Measurements from ENCODE around the gene VWA3B.

Gene VWA3B

DNA sequence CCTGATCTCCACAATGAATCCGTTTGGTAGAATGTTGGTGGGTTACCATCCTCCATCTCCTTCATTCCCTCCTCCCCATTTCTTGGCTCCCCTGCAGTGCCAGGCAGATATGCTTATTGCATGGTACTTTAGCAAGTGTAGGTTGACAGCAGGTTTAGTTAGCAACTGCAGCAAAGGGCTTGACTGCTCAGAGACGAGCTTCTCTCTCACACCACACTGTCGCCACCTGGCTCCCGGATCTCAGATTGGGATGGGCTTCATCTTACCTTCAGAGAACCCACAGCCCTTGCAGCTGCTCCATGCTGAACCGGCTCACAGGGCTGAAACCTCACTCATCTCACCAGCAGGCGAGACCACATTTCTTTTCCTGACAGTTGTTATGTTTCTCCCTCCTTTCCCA is 88.8 kb downstream of the VWA3B start:
- DNase-seq: no peak

GRCh38 chr2:98177286-98177685 is 90.3 kb downstream of the VWA3B start:
- DNase-seq: no peak

DNA sequence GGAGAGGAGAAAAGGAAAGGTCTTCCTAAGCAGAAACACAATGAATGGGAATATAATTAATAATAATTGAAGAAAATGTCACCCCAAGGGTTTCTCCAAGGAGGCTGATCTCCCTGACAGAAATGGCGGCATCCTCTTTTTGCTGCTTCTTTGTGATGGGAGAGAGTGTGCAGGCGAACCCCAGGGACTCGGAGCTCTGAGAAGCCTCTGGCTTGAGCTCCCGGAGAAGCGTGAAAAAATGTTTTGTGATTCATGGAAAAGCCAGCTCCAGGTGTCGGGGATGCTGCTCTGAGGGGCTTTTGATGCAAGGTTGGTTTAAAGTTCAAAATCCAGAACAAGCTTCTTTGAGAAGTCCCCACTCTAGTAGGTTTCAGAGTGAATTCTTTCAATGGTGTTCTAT is 91.0 kb downstream of the VWA3B start:
- no peak for DNase-seq

DNA sequence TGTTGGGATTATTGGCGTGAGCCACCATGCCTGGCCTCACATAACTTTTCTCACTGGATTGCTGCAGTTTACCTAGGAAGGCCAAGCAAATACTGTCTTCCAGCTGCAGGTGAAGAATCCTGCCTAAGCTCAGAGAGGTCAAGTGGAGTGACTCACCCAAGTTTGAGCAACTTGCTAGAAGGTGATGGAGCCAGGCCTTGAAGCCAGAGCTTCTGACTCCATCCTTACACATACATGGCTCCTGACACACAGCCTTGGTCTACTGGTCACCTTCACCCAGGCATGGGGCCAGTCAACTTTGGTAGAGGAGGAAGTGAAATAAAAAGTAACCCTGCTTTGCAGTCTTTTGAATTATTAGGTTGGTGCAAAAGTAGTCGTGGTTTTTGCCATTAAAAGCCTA is 93.5 kb downstream of the VWA3B start:
- DNase-seq: no peak

DNA sequence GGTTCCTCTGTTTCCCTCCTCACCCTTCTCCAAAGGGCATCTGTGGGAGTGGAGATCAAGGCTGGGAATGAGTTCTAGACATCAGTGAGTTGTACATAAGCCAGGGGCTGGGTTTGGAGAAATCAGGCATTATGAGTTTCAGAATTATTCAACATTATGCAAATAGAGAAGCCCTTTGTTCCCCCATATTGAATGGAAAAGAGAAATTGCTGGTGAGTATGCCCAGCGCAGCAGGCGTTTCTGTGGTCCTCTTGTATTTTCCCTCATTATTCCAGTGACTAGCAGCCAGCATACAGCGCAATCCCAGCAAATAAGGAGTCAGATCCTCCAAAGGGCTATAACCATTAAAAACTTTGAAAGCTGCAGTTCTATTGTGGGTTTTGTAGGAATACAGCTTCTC is 94.4 kb downstream of the VWA3B start:
- no peak for DNase-seq

GRCh38 chr2:98185801-98186200 is 98.8 kb downstream of the VWA3B start:
- DNase-seq: no peak

- DNase-seq: no peak
Observed at GRCh38 chr2:98187194-98187593, 100.2 kb downstream of the VWA3B start.

- DNase-seq: no peak
Observed at GRCh38 chr2:98188351-98189046, 101.5 kb downstream of the VWA3B start.

GRCh38 chr2:98191883-98192282 is 104.9 kb downstream of the VWA3B start:
- DNase-seq: no peak

GRCh38 chr2:98201576-98201975 is 114.6 kb downstream of the VWA3B start:
- DNase-seq: no peak

GRCh38 chr2:98205889-98206288 is 118.9 kb downstream of the VWA3B start:
- no peak for DNase-seq

DNA sequence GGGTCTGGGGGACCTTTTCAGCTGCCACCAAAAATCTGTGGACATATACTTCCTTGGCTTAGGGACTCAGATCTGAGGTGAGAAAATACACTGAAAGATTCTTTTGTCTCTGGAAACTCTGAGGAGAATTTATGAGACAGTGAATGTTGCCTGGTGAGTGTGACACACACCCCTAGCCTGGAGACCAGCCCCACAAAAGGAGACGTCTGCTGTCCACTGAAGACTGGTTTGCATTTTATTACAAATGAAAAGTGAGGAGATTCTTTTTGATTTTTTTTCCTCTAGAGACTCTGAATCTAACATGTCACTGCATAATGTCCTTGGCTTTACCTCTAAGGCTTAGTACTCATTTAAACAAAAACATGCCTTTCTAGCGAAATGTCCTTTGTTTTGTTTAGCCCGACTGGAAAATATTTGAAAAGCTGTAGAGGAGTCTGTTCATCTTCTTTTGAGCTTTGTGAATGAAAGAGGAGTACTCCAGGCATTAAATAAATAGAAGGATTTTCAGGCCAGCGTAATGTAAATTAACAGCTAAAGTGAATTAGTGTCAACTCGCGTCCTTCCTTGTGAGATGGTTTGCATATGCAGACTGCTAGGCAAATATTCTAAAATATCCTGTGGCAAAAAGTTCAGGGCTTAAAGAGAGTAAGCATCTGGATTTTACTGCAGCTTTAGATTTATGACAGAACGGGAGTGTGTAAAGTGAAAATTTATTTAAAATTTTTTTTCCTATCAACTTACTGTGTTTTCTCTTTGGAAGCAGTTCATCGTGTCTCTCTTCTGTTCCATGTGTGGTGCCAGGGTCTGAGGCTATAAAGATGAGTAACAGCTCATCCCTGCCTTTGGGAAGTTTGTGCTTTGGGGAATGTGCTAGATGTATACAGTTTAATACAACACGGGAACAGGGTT is 125.4 kb downstream of the VWA3B start:
- DNase-seq: no peak

- DNase-seq: no peak
Observed at GRCh38 chr2:98216616-98217015, 129.6 kb downstream of the VWA3B start.

- DNase-seq: no peak
Observed at GRCh38 chr2:98219152-98219551, 132.2 kb downstream of the VWA3B start.

DNA sequence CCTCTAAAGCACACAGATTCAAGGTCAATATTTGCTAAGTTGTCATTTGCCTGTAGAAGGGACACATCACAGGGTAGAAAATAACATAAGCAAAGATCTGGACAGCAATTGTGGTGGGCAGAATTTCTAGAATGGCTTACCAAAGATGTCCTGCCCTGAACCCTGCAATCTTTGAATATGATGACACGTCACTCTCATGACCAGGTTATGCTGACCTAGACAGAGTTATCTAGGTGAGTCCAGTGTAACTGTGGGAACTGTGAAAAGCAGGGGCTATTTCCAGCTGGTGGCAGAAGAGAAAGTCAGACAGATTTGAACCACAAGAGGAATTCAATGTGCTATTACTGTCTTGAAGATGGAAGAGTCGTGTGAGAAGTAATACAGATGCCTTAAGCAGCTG is 147.0 kb downstream of the VWA3B start:
- DNase-seq: no peak

DNA sequence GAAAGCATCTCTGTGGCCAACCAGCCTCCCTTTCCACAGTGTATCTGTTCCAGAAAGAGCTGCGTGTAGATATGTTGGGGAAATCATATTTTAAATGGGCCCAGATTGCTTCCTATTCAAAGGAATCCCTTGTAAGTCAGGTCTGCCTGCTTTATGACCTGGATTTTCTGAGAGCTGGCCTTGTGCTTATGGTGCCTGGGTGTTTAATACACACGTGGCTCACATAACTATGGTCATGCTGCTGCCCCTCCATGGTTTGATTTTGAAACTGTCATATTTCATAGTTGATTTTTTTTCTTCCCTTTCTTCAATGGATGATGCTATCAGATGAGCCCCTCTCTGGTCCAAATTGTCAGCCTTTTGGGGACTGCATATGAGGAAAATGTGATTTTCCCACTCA is 147.8 kb downstream of the VWA3B start:
- DNase-seq: no peak

- DNase-seq: no peak
Observed at GRCh38 chr2:98236935-98237334, 150.0 kb downstream of the VWA3B start.

- DNase-seq: no peak
Observed at GRCh38 chr2:98240786-98241398, 153.9 kb downstream of the VWA3B start.

- DNase-seq: no peak
Observed at GRCh38 chr2:98241592-98241991, 154.6 kb downstream of the VWA3B start.

DNA sequence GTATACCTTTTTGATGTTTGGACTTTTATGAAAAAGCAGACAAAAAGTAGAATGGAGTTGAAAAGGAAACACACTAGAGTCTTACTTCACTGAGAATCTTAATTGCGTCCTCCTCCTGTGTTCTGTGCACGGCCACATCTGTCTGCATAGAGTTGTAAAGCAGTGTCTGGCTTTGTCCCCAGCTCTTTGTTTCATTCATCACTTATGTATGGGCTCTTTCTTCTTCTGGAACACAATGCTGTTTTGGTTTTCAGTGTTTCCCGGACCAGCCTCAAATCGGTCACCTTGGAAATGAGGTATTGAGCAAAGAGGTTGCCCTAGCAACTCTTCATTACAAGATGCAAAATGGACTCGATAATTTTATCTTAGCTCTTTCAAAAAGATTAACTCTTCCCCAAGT is 155.0 kb downstream of the VWA3B start:
- no peak for DNase-seq

DNA sequence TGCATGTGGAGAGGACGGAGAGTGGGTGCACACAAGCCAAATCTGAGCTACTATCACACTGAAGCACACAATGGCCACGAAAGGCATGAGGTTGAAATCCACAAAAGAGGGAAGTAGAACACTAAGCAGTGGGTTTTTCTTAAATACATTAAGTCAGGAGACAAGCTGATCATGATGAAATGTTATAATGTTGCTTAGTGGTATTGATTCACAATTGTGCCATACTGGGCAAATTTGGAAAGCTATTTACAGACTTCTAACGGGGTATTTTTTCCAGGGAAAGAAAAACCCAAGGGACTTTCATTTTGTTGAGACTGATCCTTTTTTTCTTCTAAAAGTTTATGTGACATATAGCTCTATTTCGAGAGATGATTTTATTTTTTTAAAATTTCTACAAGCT is 158.5 kb downstream of the VWA3B start:
- DNase-seq: no peak

- no peak for DNase-seq
Observed at GRCh38 chr2:98247383-98247782, 160.4 kb downstream of the VWA3B start.

GRCh38 chr2:98252038-98252773 is 165.2 kb downstream of the VWA3B start:
- no peak for DNase-seq
